ENCODE measurements around the gene ADAMTSL1.

ADAMTSL1 gene

GRCh38 chr9:18768951-18769622 is 295.1 kb downstream of the ADAMTSL1 start:
- no peaks in the 10 kb centered on the region for H3K4me1 ChIP-seq (ENCODE audit: control insufficient read depth, insufficient read depth, low read length)
- ChIA-PET POLR2A (no interaction called here), CTCF (interaction anchor here (1.8 kb wide), 1 partner anchor 514 kb away, joined by 6 read pairs; no protein-coding TSS in a partner anchor)
- no peaks in the 10 kb centered on the region for H3K36me3 ChIP-seq (ENCODE audit: control insufficient read depth in 2 of 2, insufficient read depth in 1 of 2, low read length in 2 of 2)
- no peak overlapping the region for H3K4me3 ChIP-seq (ENCODE audit: low read depth, low read length)
- no peaks in the 10 kb centered on the region for H3K9me3 ChIP-seq (ENCODE audit: control insufficient read depth, insufficient read depth, low read depth, low read length)
- no peak overlapping the region for H3K27ac ChIP-seq (ENCODE audit: extremely low read depth, low read depth, low read length)
- TF ChIP-seq ZNF600 (tag by site-specific recombination; IDR thresholded peaks at IDR 0.05), result no peak
- TF ChIP-seq ZNF184 (tag by site-specific recombination; IDR thresholded peaks at IDR 0.05), result no peak
- no peak for TF ChIP-seq BCL11B (tag by site-specific recombination; IDR thresholded peaks at IDR 0.05; ENCODE audit: low read depth)

GRCh38 chr9:18770131-18770908 is 296.4 kb downstream of the ADAMTSL1 start:
- no peaks in the 10 kb centered on the region for H3K9me3 ChIP-seq (ENCODE audit: control insufficient read depth, insufficient read depth, low read depth, low read length)
- H3K4me1 ChIP-seq (ENCODE audit: control insufficient read depth, insufficient read depth, low read length), result no peaks in the 10 kb centered on the region
- TF ChIP-seq AEBP2 (tag by site-specific recombination; IDR thresholded peaks at IDR 0.05; ENCODE audit: borderline replicate concordance), result no peak
- TF ChIP-seq ZSCAN30 (tag by site-specific recombination; IDR thresholded peaks at IDR 0.05), result no peak
- TF ChIP-seq ZNF621 (tag by site-specific recombination; IDR thresholded peaks at IDR 0.05), result no peak
- TF ChIP-seq, protein P1, sequence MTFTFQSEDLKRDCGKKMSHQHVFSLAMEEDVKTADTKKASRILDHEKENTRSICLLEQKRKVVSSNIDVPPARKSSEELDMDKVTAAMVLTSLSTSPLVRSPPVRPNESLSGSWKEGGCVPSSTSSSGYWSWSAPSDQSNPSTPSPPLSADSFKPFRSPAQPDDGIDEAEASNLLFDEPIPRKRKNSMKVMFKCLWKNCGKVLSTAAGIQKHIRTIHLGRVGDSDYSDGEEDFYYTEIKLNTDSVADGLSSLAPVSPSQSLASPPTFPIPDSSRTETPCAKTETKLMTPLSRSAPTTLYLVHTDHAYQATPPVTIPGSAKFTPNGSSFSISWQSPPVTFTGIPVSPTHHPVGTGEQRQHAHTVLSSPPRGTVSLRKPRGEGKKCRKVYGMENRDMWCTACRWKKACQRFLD (tag by site-specific recombination; IDR thresholded peaks at IDR 0.05), result no peak
- no peak for TF ChIP-seq ZNF169 (tag by site-specific recombination; IDR thresholded peaks at IDR 0.05)
- TF ChIP-seq ZNF202 (tag by site-specific recombination; IDR thresholded peaks at IDR 0.05; ENCODE audit: borderline replicate concordance), result no peak
- TF ChIP-seq ZNF747 (tag by site-specific recombination; IDR thresholded peaks at IDR 0.05), result no peak
- TF ChIP-seq ZFHX2 (tag by site-specific recombination; conservative IDR thresholded peaks at IDR 0.05), result no peak
- TF ChIP-seq ZNF701 (tag by site-specific recombination; IDR thresholded peaks at IDR 0.05), result no peak
- TF ChIP-seq TRIM28 (IDR thresholded peaks at IDR 0.05; ENCODE audit: borderline replicate concordance, low read length), result no peak
- no peak for TF ChIP-seq ZNF707 (tag by site-specific recombination; IDR thresholded peaks at IDR 0.05)
- no peak for TF ChIP-seq ZNF404 (tag by site-specific recombination; IDR thresholded peaks at IDR 0.05)
- no peak for TF ChIP-seq ZNF629 (tag by site-specific recombination; IDR thresholded peaks at IDR 0.05)
- no peak overlapping the region for H3K4me3 ChIP-seq (ENCODE audit: low read depth, low read length)
- ChIA-PET CTCF (interaction anchor here (0.6 to 1.8 kb wide), 2 partner anchors 13 to 515 kb away, joined by 3 to 6 read pairs; no protein-coding TSS in a partner anchor), POLR2A (no interaction called here)
- H3K27ac ChIP-seq (ENCODE audit: extremely low read depth, low read depth, low read length), result no peak overlapping the region
- H3K36me3 ChIP-seq (ENCODE audit: control insufficient read depth in 2 of 2, insufficient read depth in 1 of 2, low read length in 2 of 2), result no peaks in the 10 kb centered on the region

- Histone ChIP-seq H3K4me1 (ENCODE audit: control insufficient read depth, insufficient read depth, low read length) (no peaks in the 10 kb centered on the region), H3K4me3 (ENCODE audit: low read depth, low read length) (no peak overlapping the region), H3K27ac (ENCODE audit: extremely low read depth, low read depth, low read length) (no peak overlapping the region), H3K9me3 (ENCODE audit: control insufficient read depth, insufficient read depth, low read depth, low read length) (no peaks in the 10 kb centered on the region), H3K36me3 (ENCODE audit: control insufficient read depth in 2 of 2, insufficient read depth in 1 of 2, low read length in 2 of 2) (no peaks in the 10 kb centered on the region)
- ChIA-PET POLR2A (no interaction called here), CTCF (no interaction called here)
- no peak for TF ChIP-seq ZNF561 (tag by site-specific recombination; IDR thresholded peaks at IDR 0.05; ENCODE audit: borderline replicate concordance)
These were observed 297.1 kb downstream of the ADAMTSL1 start for GRCh38 chr9:18771011-18771410.
